Loucy (cell line): Measurements from ENCODE around the gene SNAPC4.

ENCODE experiments used
- H2AFZ ChIP-seq: fragments of 200-600 bp; sonication (generic); 2 replicates; pipeline ENCODE4 v1.6.0; 2016; ENCODE audit warnings: antibody characterized with exemption, mild to moderate bottlenecking, low read length, moderate library complexity
- H3F3A ChIP-seq: fragments of 200-600 bp; 2 replicates; pipeline ENCODE4 v1.6.0; 2016; ENCODE audit warnings: antibody characterized with exemption, low read depth, mild to moderate bottlenecking
- H3K27me3 ChIP-seq: fragments of 200-600 bp; sonication (generic); 2 replicates; pipeline ENCODE4 v1.6.1; 2014; ENCODE audit warnings: low read length, mild to moderate bottlenecking; ENCODE audit not compliant: insufficient read depth, poor library complexity, severe bottlenecking
- H3K36me3 ChIP-seq: fragments of 200-600 bp; sonication (generic); 2 replicates; pipeline ENCODE4 v1.6.1; 2016; ENCODE audit warnings: low read length; ENCODE audit not compliant: insufficient read depth
- H3K4me1 ChIP-seq: fragments of 200-600 bp; sonication (generic); 2 replicates; pipeline ENCODE4 v1.5.1; 2014; ENCODE audit warnings: low read length, mild to moderate bottlenecking; ENCODE audit not compliant: insufficient read depth, poor library complexity, severe bottlenecking
- H3K4me2 ChIP-seq: fragments of 200-600 bp; sonication (generic); 2 replicates; pipeline ENCODE4 v1.6.0; 2014; ENCODE audit warnings: antibody characterized with exemption, low read length, low read depth, mild to moderate bottlenecking; ENCODE audit not compliant: poor library complexity, severe bottlenecking
- H3K4me3 ChIP-seq: fragments of 200-600 bp; sonication (generic); 2 replicates; pipeline ENCODE4 v1.5.1; 2014; ENCODE audit warnings: low read length, mild to moderate bottlenecking, mixed read lengths; ENCODE audit not compliant: poor library complexity, severe bottlenecking
- H3K79me2 ChIP-seq: fragments of 200-600 bp; sonication (generic); 2 replicates; pipeline ENCODE4 v1.6.1; 2014; ENCODE audit warnings: low read length; ENCODE audit not compliant: insufficient read depth
- H3K9ac ChIP-seq: fragments of 200-600 bp; sonication (generic); 2 replicates; pipeline ENCODE4 v1.6.0; 2014; ENCODE audit warnings: mild to moderate bottlenecking, low read depth, low read length, moderate library complexity; ENCODE audit not compliant: poor library complexity, severe bottlenecking
- H3K9me2 ChIP-seq: fragments of 200-600 bp; sonication (generic); replicated peaks from 2 replicates; pipeline ENCODE4 v1.6.1; 2016; ENCODE audit warnings: low read depth, low read length, mixed read lengths
- H3K9me3 ChIP-seq: fragments of 200-600 bp; sonication (generic); 2 replicates; pipeline ENCODE4 v1.6.1; 2014; ENCODE audit warnings: mild to moderate bottlenecking, antibody characterized with exemption, low read length, low read depth; ENCODE audit not compliant: insufficient read depth
- H4K20me1 ChIP-seq: fragments of 200-600 bp; sonication (generic); 2 replicates; pipeline ENCODE4 v1.6.0; 2014; ENCODE audit warnings: antibody characterized with exemption, low read length, mild to moderate bottlenecking; ENCODE audit not compliant: insufficient read depth, poor library complexity, severe bottlenecking
- EZH2phosphoT487 ChIP-seq: fragments of 200-600 bp; IDR thresholded peaks from 2 replicates; pipeline ENCODE4 v1.6.1; 2018; ENCODE audit warnings: antibody characterized with exemption, mild to moderate bottlenecking, moderate library complexity, borderline replicate concordance
- TF ChIP-seq, protein P1 (sequence below): fragments of 200-600 bp; sonication (generic); conservative IDR thresholded peaks from 2 replicates; pipeline ENCODE4 v1.5.1; 2014; ENCODE audit warnings: mild to moderate bottlenecking, antibody characterized with exemption, low read length

The SNAPC4 gene

DNA sequence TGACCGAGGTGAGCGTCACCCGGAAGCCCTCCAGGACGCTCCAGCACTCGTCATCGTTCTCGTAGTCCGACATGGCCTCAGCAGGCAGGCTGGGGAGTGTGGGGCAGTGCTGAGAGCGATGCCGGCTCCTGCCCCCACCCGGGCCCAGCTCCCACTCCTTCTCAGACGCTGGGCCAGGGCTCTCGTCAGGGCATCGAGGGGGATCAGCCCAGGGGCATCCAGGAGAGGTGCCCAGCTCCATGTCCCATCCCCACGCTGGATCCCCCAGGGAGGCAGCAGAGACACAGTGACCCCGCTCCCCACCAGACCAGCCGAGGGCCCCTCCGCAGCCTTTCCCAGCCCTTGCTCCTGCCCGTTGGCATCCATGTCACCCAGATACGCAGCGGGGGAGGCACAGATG lies 28.0 kb downstream of the SNAPC4 start:
- no peaks in the 10 kb centered on the region for H3F3A ChIP-seq
- no peaks in the 10 kb centered on the region for H3K4me1 ChIP-seq
- no peaks in the 10 kb centered on the region for H4K20me1 ChIP-seq
- TF ChIP-seq, protein P1, sequence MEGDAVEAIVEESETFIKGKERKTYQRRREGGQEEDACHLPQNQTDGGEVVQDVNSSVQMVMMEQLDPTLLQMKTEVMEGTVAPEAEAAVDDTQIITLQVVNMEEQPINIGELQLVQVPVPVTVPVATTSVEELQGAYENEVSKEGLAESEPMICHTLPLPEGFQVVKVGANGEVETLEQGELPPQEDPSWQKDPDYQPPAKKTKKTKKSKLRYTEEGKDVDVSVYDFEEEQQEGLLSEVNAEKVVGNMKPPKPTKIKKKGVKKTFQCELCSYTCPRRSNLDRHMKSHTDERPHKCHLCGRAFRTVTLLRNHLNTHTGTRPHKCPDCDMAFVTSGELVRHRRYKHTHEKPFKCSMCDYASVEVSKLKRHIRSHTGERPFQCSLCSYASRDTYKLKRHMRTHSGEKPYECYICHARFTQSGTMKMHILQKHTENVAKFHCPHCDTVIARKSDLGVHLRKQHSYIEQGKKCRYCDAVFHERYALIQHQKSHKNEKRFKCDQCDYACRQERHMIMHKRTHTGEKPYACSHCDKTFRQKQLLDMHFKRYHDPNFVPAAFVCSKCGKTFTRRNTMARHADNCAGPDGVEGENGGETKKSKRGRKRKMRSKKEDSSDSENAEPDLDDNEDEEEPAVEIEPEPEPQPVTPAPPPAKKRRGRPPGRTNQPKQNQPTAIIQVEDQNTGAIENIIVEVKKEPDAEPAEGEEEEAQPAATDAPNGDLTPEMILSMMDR = no peak
- TF ChIP-seq EZH2phosphoT487 = no peak
- H3K9ac ChIP-seq = no peak overlapping the region
- H2AFZ ChIP-seq = no peak overlapping the region
- H3K79me2 ChIP-seq = no peaks in the 10 kb centered on the region
- no peaks in the 10 kb centered on the region for H3K27me3 ChIP-seq
- no peaks in the 10 kb centered on the region for H3K36me3 ChIP-seq
- H3K9me2 ChIP-seq = no peaks in the 10 kb centered on the region
- H3K9me3 ChIP-seq = no peaks in the 10 kb centered on the region
- H3K4me2 ChIP-seq = no peak overlapping the region
- no peak overlapping the region for H3K4me3 ChIP-seq

GRCh38 chr9:136371533-136371880 lies 28.5 kb downstream of the SNAPC4 start:
- Histone ChIP-seq H3K79me2 (no peaks in the 10 kb centered on the region), H3K9ac (no peak overlapping the region), H2AFZ (no peak overlapping the region), H3F3A (no peaks in the 10 kb centered on the region), H3K4me1 (no peaks in the 10 kb centered on the region), H3K36me3 (no peaks in the 10 kb centered on the region), H3K4me2 (no peak overlapping the region), H3K9me3 (no peaks in the 10 kb centered on the region), H3K9me2 (no peaks in the 10 kb centered on the region), H4K20me1 (no peaks in the 10 kb centered on the region), H3K4me3 (no peak overlapping the region), H3K27me3 (no peaks in the 10 kb centered on the region)
- no peak for TF ChIP-seq EZH2phosphoT487
- TF ChIP-seq, protein P1 = no peak

DNA sequence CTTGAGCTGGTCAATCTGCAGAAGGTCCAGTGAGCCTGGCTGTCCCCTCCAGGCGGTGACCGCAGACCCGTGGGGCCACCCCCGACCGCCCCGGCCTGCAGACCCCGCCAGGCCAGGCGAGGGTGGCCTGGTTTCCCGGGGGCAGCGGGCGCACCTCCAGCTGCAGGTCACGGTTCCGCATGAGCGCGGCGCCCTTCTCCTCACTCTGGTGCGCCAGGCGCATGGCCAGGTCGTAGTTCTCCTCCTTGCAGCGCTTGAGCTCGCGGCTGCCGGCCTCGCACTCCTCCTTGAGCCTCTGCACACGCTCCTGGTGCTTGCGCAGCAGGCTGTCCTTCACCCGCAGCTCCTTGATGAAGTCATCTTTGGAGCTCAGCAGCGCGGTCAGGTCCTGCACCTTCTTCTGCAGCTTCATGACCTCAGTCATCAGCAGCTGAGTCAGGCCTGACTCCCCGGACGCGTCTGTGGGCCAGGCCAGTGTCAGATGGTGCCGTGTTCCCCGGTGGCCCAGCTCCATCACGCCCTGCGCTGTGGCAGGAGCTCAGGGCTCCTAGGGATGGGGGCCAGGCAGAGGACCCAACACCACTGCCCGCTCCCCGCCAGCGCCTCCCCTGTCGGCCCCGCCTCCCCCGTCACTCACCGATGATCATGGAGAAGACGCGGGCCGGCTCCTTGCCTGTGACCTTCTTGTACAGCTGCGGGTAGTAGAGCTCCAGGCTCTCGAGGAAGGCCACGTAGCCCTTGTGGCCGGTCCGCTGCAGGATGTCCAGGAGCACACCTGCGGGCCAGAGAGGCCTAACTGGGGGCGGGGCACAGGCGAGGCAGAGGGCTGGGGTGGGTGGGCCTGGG lies 29.1 kb downstream of the SNAPC4 start:
- H3K27me3 ChIP-seq = no peaks in the 10 kb centered on the region
- no peaks in the 10 kb centered on the region for H3K9me2 ChIP-seq
- H3K36me3 ChIP-seq = no peaks in the 10 kb centered on the region
- no peak overlapping the region for H3K4me2 ChIP-seq
- H4K20me1 ChIP-seq = no peaks in the 10 kb centered on the region
- H3K4me1 ChIP-seq = no peaks in the 10 kb centered on the region
- no peak overlapping the region for H3K9ac ChIP-seq
- H3K4me3 ChIP-seq = no peak overlapping the region
- no peaks in the 10 kb centered on the region for H3F3A ChIP-seq
- TF ChIP-seq, protein P1 = no peak
- no peak for TF ChIP-seq EZH2phosphoT487
- H3K79me2 ChIP-seq = no peaks in the 10 kb centered on the region
- no peak overlapping the region for H2AFZ ChIP-seq
- no peaks in the 10 kb centered on the region for H3K9me3 ChIP-seq
